NCI-H1417 treated with DMSO at 0.1 percent for 48 hours (cell line): ENCODE measurements around the gene EEFSEC.

ENCODE experiments used
- DNase-seq: peaks from one replicate; lab custom pipeline; 2025; lab: John Stamatoyannopoulos, UW

EEFSEC gene

GRCh38 chr3:128336337-128337156 is 183.3 kb downstream of the EEFSEC start:
- no peak for DNase-seq

- DNase-seq: no peak
Measured at GRCh38 chr3:128337305-128337704, 184.0 kb downstream of the EEFSEC start.

- peak; percentile 19 for DNase-seq
Measured at GRCh38 chr3:128338536-128339330, 185.5 kb downstream of the EEFSEC start.

GRCh38 chr3:128339491-128340012 is 186.3 kb downstream of the EEFSEC start:
- DNase-seq: no peak

GRCh38 chr3:128340198-128340903 is 187.1 kb downstream of the EEFSEC start:
- no peak for DNase-seq

- DNase-seq: no peak
Measured at GRCh38 chr3:128340904-128341555, 187.7 kb downstream of the EEFSEC start.

GRCh38 chr3:128341659-128342395 is 188.5 kb downstream of the EEFSEC start:
- DNase-seq: no peak

GRCh38 chr3:128342701-128343180 is 189.5 kb downstream of the EEFSEC start:
- DNase-seq: no peak

GRCh38 chr3:128343287-128344051 is 190.2 kb downstream of the EEFSEC start:
- DNase-seq: peak; percentile 67

- DNase-seq: no peak
Measured at GRCh38 chr3:128344052-128344735, 190.9 kb downstream of the EEFSEC start.

GRCh38 chr3:128345196-128345595 is 191.9 kb downstream of the EEFSEC start:
- no peak for DNase-seq

- no peak for DNase-seq
Measured at GRCh38 chr3:128346562-128346961, 193.3 kb downstream of the EEFSEC start.

GRCh38 chr3:128347282-128347681 is 194.0 kb downstream of the EEFSEC start:
- DNase-seq: no peak

GRCh38 chr3:128348075-128348474 is 194.8 kb downstream of the EEFSEC start:
- no peak for DNase-seq

GRCh38 chr3:128348805-128349531 is 195.7 kb downstream of the EEFSEC start:
- no peak for DNase-seq

GRCh38 chr3:128349963-128350599 is 196.8 kb downstream of the EEFSEC start:
- no peak for DNase-seq

- peak; percentile 64 for DNase-seq
Measured at GRCh38 chr3:128351546-128351945, 198.3 kb downstream of the EEFSEC start.

- DNase-seq: no peak
Measured at GRCh38 chr3:128352326-128352725, 199.0 kb downstream of the EEFSEC start.
